Esophagus muscularis mucosa (tissue), 4 donors: Measurements from ENCODE around the gene RNU5D-1. TPM values are rescaled to one million over a fixed set of nuclear protein-coding genes. Genes with fewer than 3 reads are reported as not detected.

Source experiments
- DNase-seq: peaks from one replicate; pipeline ENCODE4 v3.0.0-alpha.2; 2017; ENCODE audit errors: extremely low spot score
- H3K27ac ChIP-seq, 4 donors: fragments of 200-600 bp; sonication (generic); replicated peaks in 1 of 4; 1 replicate in 3 of 4; 2 replicates in 1 of 4; pipeline ENCODE4 v1.5.1; 2016 to 2019; ENCODE audit warnings: mild to moderate bottlenecking in 1 of 4
- H3K27me3 ChIP-seq, 4 donors: fragments of 200-600 bp; sonication (generic); one replicate each; pipeline versions ENCODE4 v1.5.1 to v1.6.0; 2016 to 2019
- H3K36me3 ChIP-seq, 4 donors: fragments of 200-600 bp; sonication (generic); one replicate each; pipeline ENCODE4 v1.5.1; 2016 to 2019
- H3K4me1 ChIP-seq, 4 donors: fragments of 200-600 bp; sonication (generic); one replicate each; pipeline ENCODE4 v1.5.1; 2016 to 2019
- H3K4me3 ChIP-seq, 4 donors: fragments of 200-600 bp; sonication (generic); 1 replicate in 2 of 4; 2 replicates in 2 of 4; pipeline ENCODE4 v1.5.1; 2016 to 2019; ENCODE audit warnings: mild to moderate bottlenecking in 4 of 4, moderate library complexity in 1 of 4
- H3K9me3 ChIP-seq, 4 donors: fragments of 200-600 bp; sonication (generic); 1 replicate in 3 of 4; 2 replicates in 1 of 4; pipeline ENCODE4 v1.5.1; 2016 to 2019
- CTCF ChIP-seq, 3 experiments: fragments of 200-600 bp in 2 of 3; fragments of 450-650 bp in 1 of 3; sonication (generic) in 2 of 3; IDR thresholded peaks; one replicate each; pipeline ENCODE4 v1.5.1; 2017 to 2019; ENCODE audit warnings: antibody characterized with exemption in 3 of 3, mild to moderate bottlenecking in 2 of 3, moderate library complexity in 1 of 3
- EP300 ChIP-seq: sonication (generic); formaldehyde crosslinking; IDR thresholded peaks from one replicate; pipeline ENCODE4 v1.6.1; 2017; ENCODE audit warnings: antibody characterized with exemption
- POLR2A ChIP-seq: fragments of 450-650 bp; IDR thresholded peaks from one replicate; pipeline ENCODE4 v1.6.1; 2017; ENCODE audit warnings: antibody characterized with exemption, moderate library complexity, mild to moderate bottlenecking, low read depth
- POLR2AphosphoS5 ChIP-seq, 2 donors: sonication (generic); formaldehyde crosslinking; IDR thresholded peaks; one replicate each; pipeline ENCODE4 v1.6.1; 2017; ENCODE audit warnings: antibody characterized with exemption in 2 of 2
- WGBS: methylation state at CpG from one replicate; pipeline ENCODE4 v1.1.5; 2018; 5-methylcytosine and 5-hydroxymethylcytosine counted together
- intact Hi-C: fragments of 100-400 bp; cut with DNase I; formaldehyde crosslinking; loops from one replicate; pipeline ENCODE4 v1.15.1; 2023
- total RNA-seq, 4 donors: library from RNA; depleted of rRNA; stranded (reverse); fragments of >200 nt; gene quantifications; one replicate each; pipeline versions ENCODE4 v1.1.0 to v1.2.1, GENCODE V29; 2016

The RNU5D-1 gene
- total RNA-seq, 4 donors from 2014 or later, result not detected

DNA sequence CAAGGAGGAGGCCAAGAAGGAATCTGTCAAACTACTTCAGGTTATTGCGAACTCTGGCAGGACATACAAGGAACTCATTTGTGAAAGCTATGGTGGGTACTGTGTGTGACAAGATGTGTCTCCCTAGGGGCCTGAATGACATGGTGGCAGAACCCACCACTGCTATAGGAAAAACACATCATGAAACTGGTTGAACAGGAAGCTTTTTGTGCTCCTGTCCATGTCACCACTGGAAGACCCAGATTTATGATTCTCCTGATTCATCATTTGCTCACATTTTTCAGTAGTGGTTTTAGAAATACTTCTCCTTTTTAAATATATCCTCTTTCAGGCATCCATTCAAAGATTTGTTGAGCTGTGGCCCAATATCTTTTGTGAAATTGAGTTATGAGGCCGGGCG is 32.8 kb downstream of the RNU5D-1 start:
- DNase-seq, result no peak
- Histone ChIP-seq H3K27ac (no peak overlapping the region), H3K36me3 (no peaks in the 10 kb centered on the region), H3K27me3 (no peaks in the 10 kb centered on the region), H3K9me3 (no peaks in the 10 kb centered on the region), H3K4me1 (no peaks in the 10 kb centered on the region), H3K4me3 (no peak overlapping the region)
- TF ChIP-seq POLR2A (no peak), POLR2AphosphoS5 (IDR thresholded peaks at IDR 0.05) (no peak)
- WGBS, result 82% methylated on average over 3 of the region's 3 CpGs
- intact Hi-C loops, result no loop called here

DNA sequence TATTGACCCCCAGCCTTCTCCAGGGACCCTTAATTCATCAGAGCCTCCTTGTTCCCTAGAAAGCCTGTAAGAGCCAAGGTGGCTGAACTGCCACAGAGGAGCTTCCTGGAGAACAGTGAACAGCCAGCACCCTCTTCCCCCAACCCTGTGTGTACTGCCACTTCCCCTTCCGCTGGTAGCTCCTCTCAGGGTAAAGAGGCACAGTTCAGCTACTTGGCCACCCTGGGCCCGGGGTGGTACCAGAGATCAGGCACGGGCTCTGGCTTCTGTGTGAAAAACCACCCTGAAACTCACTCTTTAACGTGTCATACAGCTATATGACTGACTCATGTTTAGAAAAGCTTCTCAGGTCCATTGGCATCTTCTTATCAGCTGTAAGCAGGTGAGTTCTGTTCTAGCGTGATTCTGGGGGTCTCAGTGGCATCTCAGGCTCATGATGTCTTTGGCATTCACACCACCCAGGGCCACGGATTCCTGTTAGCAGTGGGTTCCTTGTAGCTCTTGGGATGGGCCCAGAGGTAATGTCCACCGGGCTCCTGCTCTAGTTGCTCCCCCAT is 34.1 kb downstream of the RNU5D-1 start:
- WGBS, result 76% methylated on average over 7 of the region's 7 CpGs
- Histone ChIP-seq H3K36me3 (no peaks in the 10 kb centered on the region), H3K4me3 (no peak overlapping the region), H3K27ac (no peak overlapping the region), H3K4me1 (no peaks in the 10 kb centered on the region), H3K9me3 (no peaks in the 10 kb centered on the region), H3K27me3 (no peaks in the 10 kb centered on the region)
- intact Hi-C loops, result no loop called here
- TF ChIP-seq EP300, result no peak
- TF ChIP-seq POLR2AphosphoS5 (IDR thresholded peaks at IDR 0.05), result no peak
- TF ChIP-seq CTCF (IDR thresholded peaks at IDR 0.05), result no peak
- TF ChIP-seq POLR2A, result no peak
- no peak for DNase-seq

DNA sequence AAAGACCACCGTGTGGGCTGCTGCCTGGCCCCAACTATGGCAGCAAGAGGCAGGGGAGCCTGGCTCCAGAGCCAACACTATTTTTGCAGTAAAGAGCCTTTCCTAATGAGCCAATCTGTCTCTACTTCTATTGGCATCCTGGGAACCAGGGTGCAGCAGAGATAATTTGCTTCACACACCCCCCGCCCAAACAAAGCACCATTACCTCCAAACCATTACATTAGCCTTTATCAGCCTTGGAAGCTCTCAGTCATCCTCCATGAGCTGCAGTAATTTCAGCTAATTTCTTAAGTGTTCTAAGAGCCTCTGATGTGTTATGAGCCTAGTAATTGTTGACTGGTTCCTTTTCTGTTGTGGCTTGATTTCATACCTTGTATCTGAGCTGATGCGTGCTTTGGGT is 34.9 kb downstream of the RNU5D-1 start:
- intact Hi-C loops, result no loop called here
- no peaks in the 10 kb centered on the region for H3K36me3 ChIP-seq
- DNase-seq, result no peak
- WGBS, result 85% methylated on average over 3 of the region's 3 CpGs
- no peak overlapping the region for H3K27ac ChIP-seq
- no peak for TF ChIP-seq POLR2AphosphoS5 (IDR thresholded peaks at IDR 0.05)
- no peak for TF ChIP-seq CTCF (IDR thresholded peaks at IDR 0.05)
- TF ChIP-seq EP300, result no peak
- no peak for TF ChIP-seq POLR2A
- no peak overlapping the region for H3K4me3 ChIP-seq
- H3K27me3 ChIP-seq, result no peaks in the 10 kb centered on the region
- no peaks in the 10 kb centered on the region for H3K9me3 ChIP-seq
- H3K4me1 ChIP-seq, result no peaks in the 10 kb centered on the region

DNA sequence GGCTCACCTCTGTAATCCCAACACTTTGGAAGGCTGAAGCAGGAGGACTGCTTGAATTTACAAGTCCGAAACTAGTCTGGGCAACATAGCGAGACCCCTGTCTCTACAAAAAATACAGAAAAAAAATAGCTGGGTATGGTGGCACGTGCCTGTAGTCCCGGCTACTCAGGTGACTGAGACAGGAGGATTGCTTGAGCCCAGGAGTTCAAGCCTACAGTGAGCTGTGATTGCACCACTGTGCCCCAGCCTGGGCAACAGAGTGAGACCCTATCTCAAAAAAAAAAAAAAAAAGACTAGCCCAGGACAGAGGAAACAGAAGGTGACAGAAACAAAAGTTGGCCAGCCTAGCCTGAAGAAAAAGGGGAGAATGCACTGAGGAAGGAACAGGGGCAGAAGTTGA is 35.3 kb downstream of the RNU5D-1 start:
- H3K4me1 ChIP-seq, result no peaks in the 10 kb centered on the region
- WGBS, result 94% methylated on average over 4 of the region's 4 CpGs
- intact Hi-C loops, result no loop called here
- TF ChIP-seq POLR2AphosphoS5 (IDR thresholded peaks at IDR 0.05) (no peak), EP300 (no peak), POLR2A (no peak), CTCF (IDR thresholded peaks at IDR 0.05) (no peak)
- H3K4me3 ChIP-seq, result no peak overlapping the region
- no peaks in the 10 kb centered on the region for H3K36me3 ChIP-seq
- DNase-seq, result no peak
- no peaks in the 10 kb centered on the region for H3K9me3 ChIP-seq
- no peaks in the 10 kb centered on the region for H3K27me3 ChIP-seq
- H3K27ac ChIP-seq, result no peak overlapping the region

DNA sequence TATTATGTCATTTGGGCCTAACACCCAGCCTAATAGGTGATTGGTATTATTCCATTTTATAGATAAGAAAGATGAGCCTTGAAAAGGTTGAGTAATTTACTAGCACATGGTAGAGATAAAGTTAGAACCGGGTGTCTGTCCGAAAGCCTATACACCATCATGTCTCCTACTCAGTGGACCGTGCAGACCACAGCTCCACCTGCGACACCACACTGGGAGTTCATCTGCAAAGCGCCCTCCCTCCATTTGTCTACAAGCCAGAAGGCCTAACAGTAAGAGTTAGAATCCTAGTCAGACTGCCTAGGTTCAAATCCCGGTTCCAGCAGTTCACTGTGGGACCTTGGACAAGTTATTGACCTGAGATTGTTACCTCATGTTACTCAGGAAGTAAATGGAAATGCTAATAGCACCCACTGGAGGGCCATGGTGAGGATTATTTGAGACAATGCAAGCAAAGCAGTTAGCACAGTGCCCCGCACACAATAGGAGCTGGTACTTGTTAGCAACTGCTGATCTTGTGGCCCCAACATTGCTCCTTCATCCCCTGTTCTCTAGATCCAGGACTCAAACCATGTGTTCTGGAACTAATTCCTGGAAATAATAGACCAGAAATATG is 36.0 kb downstream of the RNU5D-1 start:
- Histone ChIP-seq H3K27ac (no peak overlapping the region), H3K9me3 (no peaks in the 10 kb centered on the region), H3K27me3 (no peaks in the 10 kb centered on the region), H3K36me3 (no peaks in the 10 kb centered on the region), H3K4me3 (no peak overlapping the region), H3K4me1 (no peaks in the 10 kb centered on the region)
- TF ChIP-seq EP300, result no peak
- no peak for TF ChIP-seq CTCF (IDR thresholded peaks at IDR 0.05)
- no peak for TF ChIP-seq POLR2AphosphoS5 (IDR thresholded peaks at IDR 0.05)
- no peak for TF ChIP-seq POLR2A
- WGBS, result 93% methylated on average over 7 of the region's 7 CpGs
- no peak for DNase-seq
- intact Hi-C loops, result no loop called here
